T-helper 2 cell treated with Interferon-gamma antibody and Interleukin-4, amounts not matched to agents 5 μg/mL and 100 μg/mL, for 36 hours (primary cell): ENCODE measurements around the gene PLPPR5.

Experiments used
- DNase-seq: peaks from one replicate; pipeline ENCODE4 v3.0.0; 2021; ENCODE audit warnings: low spot score
- H3K27ac Mint-ChIP-seq: one replicate; pipeline ENCODE4 v1.8.0; 2021; ENCODE audit warnings: mild to moderate bottlenecking, mixed read lengths
- H3K27me3 Mint-ChIP-seq: one replicate; pipeline ENCODE4 v1.8.0; 2021; ENCODE audit warnings: low read depth, mixed read lengths
- H3K36me3 Mint-ChIP-seq: one replicate; pipeline ENCODE4 v1.8.0; 2021; ENCODE audit warnings: low read depth, mixed read lengths
- H3K4me1 Mint-ChIP-seq: one replicate; pipeline ENCODE4 v1.8.0; 2021; ENCODE audit warnings: low read depth, mixed read lengths
- H3K4me3 Mint-ChIP-seq: one replicate; pipeline ENCODE4 v1.8.0; 2022; ENCODE audit warnings: mild to moderate bottlenecking, moderate library complexity, mixed read lengths
- H3K9me3 Mint-ChIP-seq: one replicate; pipeline ENCODE4 v1.8.0; 2021; ENCODE audit warnings: mixed read lengths

PLPPR5 gene

DNA sequence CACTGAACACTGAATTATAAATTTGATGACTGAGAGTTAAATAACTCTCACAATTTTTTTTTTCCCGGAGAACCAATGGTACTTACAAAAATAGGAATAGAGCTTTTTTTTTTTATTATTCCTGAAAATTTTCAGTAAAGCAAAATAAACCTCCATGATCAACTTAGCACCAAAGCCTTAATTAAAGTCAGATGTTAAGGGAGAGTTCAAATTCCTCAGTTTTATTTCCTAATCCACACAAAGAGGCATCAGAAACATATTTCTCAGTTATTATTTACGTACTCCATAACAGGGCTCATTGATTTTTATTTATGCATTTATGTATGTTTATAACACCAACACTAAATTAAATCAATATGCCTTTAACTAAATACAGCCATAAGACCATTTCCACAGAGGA is 55.5 kb downstream of the PLPPR5 start:
- Mint-ChIP-seq H3K4me1 (no peaks in the 10 kb centered on the region), H3K4me3 (no peak overlapping the region), H3K27me3 (no peaks in the 10 kb centered on the region), H3K36me3 (no peaks in the 10 kb centered on the region), H3K27ac (no peak overlapping the region), H3K9me3 (no peaks in the 10 kb centered on the region)
- no peak for DNase-seq

DNA sequence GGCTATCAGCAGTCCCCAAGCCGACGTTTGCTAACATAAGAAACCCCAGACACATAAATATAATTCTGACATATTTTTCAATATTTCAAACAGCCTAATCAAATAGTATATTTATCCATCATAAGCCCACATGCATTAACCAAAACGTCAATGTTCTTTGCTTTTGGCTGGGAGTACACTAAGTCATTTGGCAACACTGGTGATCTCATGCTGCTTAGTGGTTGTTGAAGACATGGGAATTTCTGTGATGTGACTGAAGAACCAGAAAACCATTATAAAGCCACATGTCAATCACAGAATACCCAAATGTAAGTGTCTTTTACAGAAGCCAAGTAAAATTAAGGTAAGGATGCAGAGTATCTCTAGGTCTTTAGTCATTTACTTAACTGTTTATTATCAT is 57.6 kb downstream of the PLPPR5 start:
- no peaks in the 10 kb centered on the region for H3K27me3 Mint-ChIP-seq
- no peaks in the 10 kb centered on the region for H3K4me1 Mint-ChIP-seq
- no peaks in the 10 kb centered on the region for H3K9me3 Mint-ChIP-seq
- no peaks in the 10 kb centered on the region for H3K36me3 Mint-ChIP-seq
- H3K4me3 Mint-ChIP-seq = no peak overlapping the region
- H3K27ac Mint-ChIP-seq = no peak overlapping the region
- DNase-seq = no peak

DNA sequence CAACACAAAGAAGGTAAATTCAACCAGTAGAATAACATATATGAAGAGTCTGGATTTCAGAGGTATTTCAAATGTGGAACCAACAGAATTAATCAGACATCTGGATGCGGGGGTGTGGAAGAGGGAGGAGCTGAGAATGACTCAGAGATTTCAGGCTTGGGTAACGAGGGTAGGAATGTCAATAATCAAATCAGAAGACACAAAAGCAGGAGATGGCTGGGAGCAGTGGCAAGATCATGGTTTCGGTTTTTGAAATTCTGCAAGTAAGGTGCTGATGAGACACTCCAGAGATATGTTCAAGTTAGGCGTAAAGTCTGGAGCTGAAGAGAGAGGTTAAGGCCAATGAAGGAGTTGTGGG is 64.0 kb downstream of the PLPPR5 start:
- no peaks in the 10 kb centered on the region for H3K27me3 Mint-ChIP-seq
- DNase-seq = peak; percentile 9
- H3K27ac Mint-ChIP-seq = no peak overlapping the region
- H3K36me3 Mint-ChIP-seq = no peaks in the 10 kb centered on the region
- H3K9me3 Mint-ChIP-seq = no peaks in the 10 kb centered on the region
- peaks cover 9% of the 10 kb centered on the region for H3K4me1 Mint-ChIP-seq
- H3K4me3 Mint-ChIP-seq = no peak overlapping the region

DNA sequence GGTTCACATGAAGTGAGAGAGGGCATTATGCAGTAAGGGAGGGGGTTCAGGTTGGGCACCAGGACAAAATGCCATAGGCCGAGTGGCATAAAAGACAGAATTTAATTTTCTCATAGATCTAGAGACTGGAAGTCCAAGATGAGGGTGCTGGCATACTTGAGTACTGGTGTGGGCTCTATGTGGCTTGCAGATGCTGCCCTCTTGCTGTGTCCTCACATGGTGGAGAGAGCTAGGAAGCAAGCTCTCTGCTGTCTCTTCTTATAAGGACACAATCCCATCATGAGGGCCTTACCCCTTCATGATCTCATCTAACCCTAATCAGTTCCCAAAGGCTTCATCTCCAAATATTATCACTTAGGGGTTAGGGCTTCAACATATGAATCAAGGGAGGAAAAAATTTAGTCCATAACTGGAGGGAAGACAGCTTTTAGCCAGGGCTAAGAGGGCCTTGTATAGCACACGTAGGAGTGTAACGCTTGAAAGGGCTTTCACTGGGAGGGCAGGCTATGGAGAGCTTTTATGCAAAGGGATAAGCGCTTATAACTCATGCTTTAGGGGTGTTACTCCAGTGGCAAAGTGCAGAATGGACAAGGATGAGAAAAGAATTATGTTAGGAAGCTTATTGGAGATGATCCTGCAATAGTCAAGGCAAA is 64.5 kb downstream of the PLPPR5 start:
- H3K27me3 Mint-ChIP-seq = no peaks in the 10 kb centered on the region
- no peaks in the 10 kb centered on the region for H3K9me3 Mint-ChIP-seq
- peaks cover 9% of the 10 kb centered on the region for H3K4me1 Mint-ChIP-seq
- DNase-seq = no peak
- no peaks in the 10 kb centered on the region for H3K36me3 Mint-ChIP-seq
- no peak overlapping the region for H3K4me3 Mint-ChIP-seq
- no peak overlapping the region for H3K27ac Mint-ChIP-seq

DNA sequence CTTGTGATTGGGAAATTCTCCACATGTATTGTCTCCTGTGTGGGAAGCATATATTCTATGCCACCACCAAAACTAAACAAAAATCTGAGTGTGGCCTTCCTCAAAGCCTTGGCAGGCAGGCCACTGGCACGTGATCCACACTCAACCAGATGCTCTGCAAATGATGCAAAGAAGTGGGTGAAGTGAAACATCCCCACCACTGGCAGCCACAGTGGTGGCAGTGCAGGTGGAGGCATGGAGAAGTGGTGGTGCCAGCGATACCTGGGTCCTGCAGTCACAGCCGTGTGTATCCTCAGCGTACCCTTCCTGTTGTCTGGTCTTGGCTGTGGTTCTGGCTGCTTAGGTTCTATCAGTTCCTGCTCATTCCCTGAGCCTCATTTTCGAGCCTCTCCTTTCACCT is 65.2 kb downstream of the PLPPR5 start:
- Mint-ChIP-seq H3K9me3 (no peaks in the 10 kb centered on the region), H3K4me1 (peaks cover 9% of the 10 kb centered on the region), H3K27ac (no peak overlapping the region), H3K27me3 (no peaks in the 10 kb centered on the region), H3K4me3 (no peak overlapping the region), H3K36me3 (no peaks in the 10 kb centered on the region)
- no peak for DNase-seq

DNA sequence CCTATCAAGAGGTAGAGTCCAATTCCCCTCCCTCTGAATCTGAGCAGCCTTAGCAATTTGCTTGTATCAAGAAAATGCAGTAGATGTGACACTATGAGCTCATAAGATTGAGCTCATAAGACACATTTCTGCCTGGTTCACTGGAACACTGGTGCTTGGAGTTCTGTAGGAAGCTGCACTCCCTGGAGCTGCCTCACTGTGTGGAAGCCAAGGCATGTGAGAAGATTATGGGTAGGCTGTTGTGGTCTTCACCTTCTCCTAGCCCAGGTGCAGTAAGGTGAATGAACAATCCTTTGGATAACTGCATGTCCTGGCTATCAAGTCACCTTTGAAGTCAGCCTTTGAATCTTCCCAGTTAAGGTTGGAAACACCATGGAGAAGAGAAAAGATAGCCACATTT is 67.3 kb downstream of the PLPPR5 start:
- Mint-ChIP-seq H3K27ac (no peak overlapping the region), H3K36me3 (no peaks in the 10 kb centered on the region), H3K4me3 (no peak overlapping the region), H3K27me3 (no peaks in the 10 kb centered on the region), H3K4me1 (peaks cover 9% of the 10 kb centered on the region), H3K9me3 (no peaks in the 10 kb centered on the region)
- no peak for DNase-seq

DNA sequence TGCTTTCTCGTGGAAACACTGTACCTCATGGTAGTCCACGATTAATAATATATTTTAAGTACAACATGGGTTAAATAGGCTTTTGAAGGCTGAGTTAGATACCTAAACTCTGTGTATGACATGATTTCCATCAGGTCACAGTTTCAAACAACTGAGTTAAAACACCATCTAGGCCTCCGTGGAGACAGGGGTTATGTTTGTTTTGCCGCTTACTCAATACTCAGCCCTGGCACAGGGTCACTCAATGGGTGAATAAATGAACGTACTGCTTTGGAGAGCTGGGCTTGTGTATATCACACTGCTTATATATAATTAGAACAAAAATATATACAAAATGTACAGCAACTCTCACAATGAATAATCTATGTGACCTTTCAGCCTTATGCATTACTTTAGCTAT is 72.5 kb downstream of the PLPPR5 start:
- Mint-ChIP-seq H3K27me3 (no peaks in the 10 kb centered on the region), H3K9me3 (no peaks in the 10 kb centered on the region), H3K36me3 (no peaks in the 10 kb centered on the region), H3K4me1 (no peaks in the 10 kb centered on the region), H3K27ac (no peak overlapping the region), H3K4me3 (no peak overlapping the region)
- DNase-seq = no peak

DNA sequence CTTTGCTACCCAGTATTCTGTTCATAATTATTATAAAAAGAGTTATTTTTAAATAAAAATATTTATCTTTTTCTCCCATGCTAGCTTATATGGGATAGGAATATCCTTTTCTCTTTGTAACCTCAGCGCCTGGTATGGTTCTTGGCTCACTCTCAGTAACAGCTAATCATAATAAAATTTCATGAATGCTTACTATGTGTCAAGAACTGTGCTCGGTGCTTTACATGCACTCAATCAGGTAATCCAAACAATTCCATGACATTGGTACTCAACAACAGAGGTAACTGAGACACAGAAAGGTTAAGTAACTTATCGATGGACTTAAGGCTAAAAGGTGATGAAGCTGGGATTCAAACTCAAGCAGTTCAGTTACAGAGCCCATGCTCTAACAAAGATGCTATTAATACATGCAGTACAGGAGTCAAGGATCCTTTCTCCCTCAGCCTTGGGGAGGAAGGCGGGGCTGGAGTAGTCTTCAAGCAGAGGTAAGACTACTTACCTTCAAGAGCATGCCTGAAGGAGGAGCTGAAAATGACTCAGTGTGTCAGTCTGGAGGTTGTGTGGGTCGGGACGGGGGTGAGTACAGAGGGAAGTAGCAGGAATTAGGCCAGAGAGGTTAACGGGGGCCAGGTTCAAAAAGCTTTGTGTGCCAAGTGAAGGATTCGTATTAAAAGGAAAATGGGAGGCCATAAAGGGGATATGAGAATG is 73.4 kb downstream of the PLPPR5 start:
- no peaks in the 10 kb centered on the region for H3K9me3 Mint-ChIP-seq
- no peaks in the 10 kb centered on the region for H3K4me1 Mint-ChIP-seq
- H3K4me3 Mint-ChIP-seq = no peak overlapping the region
- no peaks in the 10 kb centered on the region for H3K36me3 Mint-ChIP-seq
- H3K27ac Mint-ChIP-seq = no peak overlapping the region
- DNase-seq = no peak
- no peaks in the 10 kb centered on the region for H3K27me3 Mint-ChIP-seq

DNA sequence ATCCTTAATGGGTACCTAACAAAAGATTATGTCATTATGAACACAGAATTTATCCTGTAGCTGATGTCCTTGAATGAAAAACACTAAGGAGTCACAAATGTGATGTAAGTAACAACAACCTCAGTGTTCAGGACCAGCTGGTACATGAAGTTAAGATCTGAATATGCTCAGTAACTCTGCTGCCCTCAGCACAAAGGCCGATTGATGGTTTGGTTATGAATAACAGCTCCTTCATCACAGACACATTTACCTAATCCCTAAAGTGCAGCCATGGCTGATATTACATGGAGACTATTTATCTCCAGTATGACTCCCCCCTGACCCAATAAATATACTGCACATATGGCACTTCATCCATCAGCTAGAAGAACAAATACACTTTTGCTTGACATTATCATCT is 75.2 kb downstream of the PLPPR5 start:
- Mint-ChIP-seq H3K27ac (no peak overlapping the region), H3K9me3 (no peaks in the 10 kb centered on the region), H3K4me3 (no peak overlapping the region), H3K4me1 (no peaks in the 10 kb centered on the region), H3K27me3 (no peaks in the 10 kb centered on the region), H3K36me3 (no peaks in the 10 kb centered on the region)
- DNase-seq = no peak

DNA sequence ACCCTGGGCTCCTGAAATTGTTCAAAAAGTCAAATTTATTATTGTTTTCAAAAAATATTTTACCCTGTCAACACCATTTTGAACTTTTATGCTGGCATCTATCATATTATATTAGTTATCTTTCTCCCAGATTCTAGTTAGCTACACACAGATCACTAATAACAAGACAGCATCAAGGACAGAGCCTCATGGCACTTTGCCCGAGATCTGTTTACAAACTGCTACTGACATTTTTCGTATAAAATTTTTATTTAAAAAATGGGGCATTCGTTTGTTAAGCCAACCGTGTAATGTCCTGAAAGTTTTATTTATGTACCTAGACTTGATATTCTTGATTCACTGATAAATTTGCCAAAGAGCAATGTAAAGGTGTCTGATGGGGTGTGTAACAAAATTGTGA is 78.1 kb downstream of the PLPPR5 start:
- no peak for DNase-seq
- Mint-ChIP-seq H3K36me3 (no peaks in the 10 kb centered on the region), H3K27me3 (no peaks in the 10 kb centered on the region), H3K4me1 (no peaks in the 10 kb centered on the region), H3K27ac (no peak overlapping the region), H3K9me3 (no peaks in the 10 kb centered on the region), H3K4me3 (no peak overlapping the region)

DNA sequence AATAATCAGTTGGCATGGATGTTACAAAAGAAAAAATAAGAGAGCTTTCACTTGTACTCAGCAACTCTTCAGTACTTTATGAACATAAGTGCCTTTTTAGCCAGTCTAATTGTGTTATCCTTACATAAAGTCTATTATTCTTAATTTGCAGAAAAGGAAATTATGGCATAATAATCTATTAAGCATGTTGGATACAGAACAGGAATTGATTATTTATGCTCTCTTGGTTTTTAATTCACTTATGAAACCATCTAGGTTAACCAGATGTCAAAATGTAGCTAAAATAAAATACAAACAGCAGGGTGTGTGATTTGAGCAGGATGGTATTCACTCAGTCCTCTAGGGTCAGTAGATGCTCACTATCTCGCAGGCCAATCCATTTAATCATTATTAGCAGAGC is 79.7 kb downstream of the PLPPR5 start:
- Mint-ChIP-seq H3K27me3 (no peaks in the 10 kb centered on the region), H3K4me3 (no peak overlapping the region), H3K36me3 (no peaks in the 10 kb centered on the region), H3K9me3 (no peaks in the 10 kb centered on the region), H3K27ac (no peak overlapping the region), H3K4me1 (no peaks in the 10 kb centered on the region)
- DNase-seq = no peak

DNA sequence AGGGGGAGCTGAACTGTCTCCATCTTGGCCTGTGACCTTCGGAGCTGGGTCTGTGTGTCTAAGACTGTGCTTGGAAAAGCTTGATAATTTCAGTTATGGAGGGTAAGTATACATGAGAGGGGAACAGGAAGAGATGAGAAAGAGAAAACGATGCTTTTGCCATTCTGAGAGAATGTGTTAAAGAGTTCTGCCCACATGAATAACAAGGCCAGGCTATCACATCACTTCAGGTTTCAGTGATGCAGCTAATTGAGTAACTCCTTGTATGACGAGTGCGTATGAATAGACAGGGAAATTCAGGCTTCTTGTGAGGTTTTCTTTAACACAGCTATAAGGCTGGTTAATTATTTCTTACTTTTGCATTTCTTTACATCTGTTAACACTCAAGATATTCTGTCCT is 81.0 kb downstream of the PLPPR5 start:
- Mint-ChIP-seq H3K27me3 (no peaks in the 10 kb centered on the region), H3K9me3 (no peaks in the 10 kb centered on the region), H3K4me1 (no peaks in the 10 kb centered on the region), H3K36me3 (no peaks in the 10 kb centered on the region), H3K4me3 (no peak overlapping the region), H3K27ac (no peak overlapping the region)
- no peak for DNase-seq

DNA sequence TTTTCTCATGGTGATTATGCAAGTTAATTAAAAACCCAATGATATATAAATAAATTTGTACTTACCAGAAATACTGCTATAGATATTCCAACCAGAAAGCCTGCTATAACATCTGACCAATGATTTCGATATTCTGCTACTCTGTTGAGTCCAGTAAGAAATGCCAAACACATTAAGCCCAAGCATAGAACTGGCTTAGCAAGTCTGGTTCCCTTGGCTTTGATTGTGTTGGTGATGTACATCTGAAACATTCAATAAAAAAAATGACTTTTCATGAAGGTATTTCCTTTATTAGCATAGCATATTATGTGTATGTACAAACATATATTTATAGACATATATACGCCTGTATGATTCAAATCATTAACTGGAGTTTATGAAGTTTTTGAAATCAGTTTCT is 82.8 kb downstream of the PLPPR5 start:
- no peak for DNase-seq
- Mint-ChIP-seq H3K4me1 (no peaks in the 10 kb centered on the region), H3K9me3 (no peaks in the 10 kb centered on the region), H3K27ac (no peak overlapping the region), H3K27me3 (no peaks in the 10 kb centered on the region), H3K36me3 (no peaks in the 10 kb centered on the region), H3K4me3 (no peak overlapping the region)

DNA sequence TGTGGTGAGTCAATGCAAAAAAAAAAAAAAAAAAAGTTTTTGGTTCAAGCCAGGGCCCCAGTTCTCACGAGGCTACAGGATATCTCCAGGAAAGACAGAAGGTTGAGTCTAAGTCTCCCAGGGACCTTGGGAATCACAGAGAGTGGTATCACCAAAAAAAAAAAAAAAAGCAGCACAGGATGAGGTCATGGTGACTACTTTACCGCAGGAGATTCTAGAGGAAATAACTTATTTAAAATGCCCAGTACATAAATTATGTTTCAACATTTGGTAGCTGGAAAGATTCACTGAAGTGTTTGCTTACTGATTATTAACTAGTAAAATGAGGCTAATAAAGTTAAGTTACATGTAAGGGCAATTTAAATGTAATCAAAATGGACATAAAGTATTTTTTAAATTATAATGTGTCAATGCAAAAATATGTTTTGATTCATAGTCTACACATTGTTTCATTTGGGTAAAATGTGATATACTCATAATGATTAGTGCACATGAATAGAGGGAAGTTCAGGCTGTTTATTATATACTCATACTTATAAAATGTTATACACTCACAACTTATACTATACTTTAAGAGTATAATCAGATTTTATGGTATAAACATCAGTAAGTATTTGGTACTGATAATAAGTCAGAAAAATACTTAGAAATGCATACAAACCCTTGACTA is 84.1 kb downstream of the PLPPR5 start:
- Mint-ChIP-seq H3K36me3 (no peaks in the 10 kb centered on the region), H3K4me3 (no peak overlapping the region), H3K4me1 (no peaks in the 10 kb centered on the region), H3K27me3 (no peaks in the 10 kb centered on the region), H3K27ac (no peak overlapping the region), H3K9me3 (no peaks in the 10 kb centered on the region)
- DNase-seq = no peak
